Measurements from ENCODE around the gene SLC47A1.

Gene SLC47A1

GRCh38 chr17:19533718-19534561 lies at the start of gene SLC47A1:
TSS of gene SLC47A1 (plus strand) at chr17:19533854. CDS start at chr17:19533940, 86 bp downstream.
- Histone ChIP-seq H3K9me3 (ENCODE audit: control insufficient read depth, insufficient read depth, low read length) (no peaks in the 10 kb centered on the region), H3K4me3 (ENCODE audit: low read depth, low read length) (peak within 1 kb of the TSS; percentile 58), H3K4me1 (ENCODE audit: control insufficient read depth, insufficient read depth, low read length) (no peaks in the 10 kb centered on the region), H3K27me3 (ENCODE audit: control insufficient read depth, insufficient read depth, low read length) (peaks cover 41% of the 10 kb centered on the region), H3K36me3 (ENCODE audit: control insufficient read depth, insufficient read depth, low read length) (no peaks in the 10 kb centered on the region), H3K9ac (ENCODE audit: low read depth, low read length) (no peak within 1 kb of the TSS)

- H3K36me3 ChIP-seq (ENCODE audit: control insufficient read depth, insufficient read depth, low read length), result no peaks in the 10 kb centered on the region
- no peak overlapping the region for H3K9ac ChIP-seq (ENCODE audit: low read depth, low read length)
- H3K9me3 ChIP-seq (ENCODE audit: control insufficient read depth, insufficient read depth, low read length), result no peaks in the 10 kb centered on the region
Measured at GRCh38 chr17:19485800-19486340, 47.8 kb upstream of the SLC47A1 start.

GRCh38 chr17:19486351-19487023 lies 47.2 kb upstream of the SLC47A1 start:
- no peaks in the 10 kb centered on the region for H3K9me3 ChIP-seq (ENCODE audit: control insufficient read depth, insufficient read depth, low read length)
- no peak overlapping the region for H3K4me3 ChIP-seq (ENCODE audit: low read depth, low read length)
- H3K4me1 ChIP-seq (ENCODE audit: control insufficient read depth, insufficient read depth, low read length), result peaks cover 11% of the 10 kb centered on the region
- H3K27me3 ChIP-seq (ENCODE audit: control insufficient read depth, insufficient read depth, low read length), result no peaks in the 10 kb centered on the region
- no peaks in the 10 kb centered on the region for H3K36me3 ChIP-seq (ENCODE audit: control insufficient read depth, insufficient read depth, low read length)
- H3K9ac ChIP-seq (ENCODE audit: low read depth, low read length), result no peak overlapping the region

More at GRCh38 chr17:19485800-19486340, 47.8 kb upstream of the SLC47A1 start:
- H3K4me1 ChIP-seq (ENCODE audit: control insufficient read depth, insufficient read depth, low read length), result peaks cover 11% of the 10 kb centered on the region
- no peaks in the 10 kb centered on the region for H3K27me3 ChIP-seq (ENCODE audit: control insufficient read depth, insufficient read depth, low read length)
- no peak overlapping the region for H3K4me3 ChIP-seq (ENCODE audit: low read depth, low read length)

- Histone ChIP-seq H3K36me3 (ENCODE audit: control insufficient read depth, insufficient read depth, low read length) (no peaks in the 10 kb centered on the region), H3K9me3 (ENCODE audit: control insufficient read depth, insufficient read depth, low read length) (no peaks in the 10 kb centered on the region), H3K9ac (ENCODE audit: low read depth, low read length) (no peak overlapping the region), H3K4me1 (ENCODE audit: control insufficient read depth, insufficient read depth, low read length) (peaks cover 11% of the 10 kb centered on the region), H3K27me3 (ENCODE audit: control insufficient read depth, insufficient read depth, low read length) (no peaks in the 10 kb centered on the region), H3K4me3 (ENCODE audit: low read depth, low read length) (no peak overlapping the region)
Measured at GRCh38 chr17:19487024-19487600, 46.5 kb upstream of the SLC47A1 start.

GRCh38 chr17:19492141-19492540 lies 41.5 kb upstream of the SLC47A1 start:
- H3K4me3 ChIP-seq (ENCODE audit: low read depth, low read length), result no peak overlapping the region
- no peaks in the 10 kb centered on the region for H3K36me3 ChIP-seq (ENCODE audit: control insufficient read depth, insufficient read depth, low read length)
- peaks cover 12% of the 10 kb centered on the region for H3K4me1 ChIP-seq (ENCODE audit: control insufficient read depth, insufficient read depth, low read length)
- no peak overlapping the region for H3K9ac ChIP-seq (ENCODE audit: low read depth, low read length)
- H3K9me3 ChIP-seq (ENCODE audit: control insufficient read depth, insufficient read depth, low read length), result no peaks in the 10 kb centered on the region
- no peaks in the 10 kb centered on the region for H3K27me3 ChIP-seq (ENCODE audit: control insufficient read depth, insufficient read depth, low read length)

- H3K9ac ChIP-seq (ENCODE audit: low read depth, low read length), result no peak overlapping the region
- no peaks in the 10 kb centered on the region for H3K9me3 ChIP-seq (ENCODE audit: control insufficient read depth, insufficient read depth, low read length)
Measured at GRCh38 chr17:19494961-19495806, 38.5 kb upstream of the SLC47A1 start.

GRCh38 chr17:19495828-19496528 lies 37.7 kb upstream of the SLC47A1 start:
- no peaks in the 10 kb centered on the region for H3K9me3 ChIP-seq (ENCODE audit: control insufficient read depth, insufficient read depth, low read length)
- H3K36me3 ChIP-seq (ENCODE audit: control insufficient read depth, insufficient read depth, low read length), result no peaks in the 10 kb centered on the region
- H3K4me3 ChIP-seq (ENCODE audit: low read depth, low read length), result no peak overlapping the region
- no peaks in the 10 kb centered on the region for H3K27me3 ChIP-seq (ENCODE audit: control insufficient read depth, insufficient read depth, low read length)
- H3K4me1 ChIP-seq (ENCODE audit: control insufficient read depth, insufficient read depth, low read length), result peaks cover 7% of the 10 kb centered on the region
- no peak overlapping the region for H3K9ac ChIP-seq (ENCODE audit: low read depth, low read length)

More at GRCh38 chr17:19494961-19495806, 38.5 kb upstream of the SLC47A1 start:
- Histone ChIP-seq H3K27me3 (ENCODE audit: control insufficient read depth, insufficient read depth, low read length) (no peaks in the 10 kb centered on the region), H3K36me3 (ENCODE audit: control insufficient read depth, insufficient read depth, low read length) (no peaks in the 10 kb centered on the region), H3K4me3 (ENCODE audit: low read depth, low read length) (no peak overlapping the region), H3K4me1 (ENCODE audit: control insufficient read depth, insufficient read depth, low read length) (peaks cover 7% of the 10 kb centered on the region)

GRCh38 chr17:19497624-19498023 lies 36.0 kb upstream of the SLC47A1 start:
- Histone ChIP-seq H3K9me3 (ENCODE audit: control insufficient read depth, insufficient read depth, low read length) (no peaks in the 10 kb centered on the region), H3K4me3 (ENCODE audit: low read depth, low read length) (no peak overlapping the region), H3K4me1 (ENCODE audit: control insufficient read depth, insufficient read depth, low read length) (peaks cover 7% of the 10 kb centered on the region), H3K27me3 (ENCODE audit: control insufficient read depth, insufficient read depth, low read length) (no peaks in the 10 kb centered on the region), H3K36me3 (ENCODE audit: control insufficient read depth, insufficient read depth, low read length) (no peaks in the 10 kb centered on the region), H3K9ac (ENCODE audit: low read depth, low read length) (no peak overlapping the region)

GRCh38 chr17:19501219-19501618 lies 32.4 kb upstream of the SLC47A1 start:
- Histone ChIP-seq H3K9ac (ENCODE audit: low read depth, low read length) (no peak overlapping the region), H3K9me3 (ENCODE audit: control insufficient read depth, insufficient read depth, low read length) (no peaks in the 10 kb centered on the region), H3K4me1 (ENCODE audit: control insufficient read depth, insufficient read depth, low read length) (no peaks in the 10 kb centered on the region), H3K36me3 (ENCODE audit: control insufficient read depth, insufficient read depth, low read length) (no peaks in the 10 kb centered on the region), H3K27me3 (ENCODE audit: control insufficient read depth, insufficient read depth, low read length) (no peaks in the 10 kb centered on the region), H3K4me3 (ENCODE audit: low read depth, low read length) (no peak overlapping the region)

- Histone ChIP-seq H3K4me3 (ENCODE audit: low read depth, low read length) (no peak overlapping the region), H3K4me1 (ENCODE audit: control insufficient read depth, insufficient read depth, low read length) (no peaks in the 10 kb centered on the region), H3K9me3 (ENCODE audit: control insufficient read depth, insufficient read depth, low read length) (no peaks in the 10 kb centered on the region), H3K36me3 (ENCODE audit: control insufficient read depth, insufficient read depth, low read length) (no peaks in the 10 kb centered on the region), H3K9ac (ENCODE audit: low read depth, low read length) (no peak overlapping the region), H3K27me3 (ENCODE audit: control insufficient read depth, insufficient read depth, low read length) (no peaks in the 10 kb centered on the region)
Measured at GRCh38 chr17:19502517-19502916, 31.1 kb upstream of the SLC47A1 start.

Measured in iPS-15b (cell line).